WERI-Rb-1 (cell line): ENCODE measurements around the gene KLHL29.

Experiments used
- DNase-seq: peaks from one replicate; pipeline ENCODE4 v3.0.0-alpha.2; 2020
- H3K27ac ChIP-seq: fragments of 250-450 bp; sonication (Bioruptor Pico); 2 replicates; pipeline ENCODE4 v1.5.1; 2020; ENCODE audit warnings: mild to moderate bottlenecking, moderate library complexity
- H3K27me3 ChIP-seq: fragments of 250-450 bp; sonication (Bioruptor Pico); 2 replicates; pipeline ENCODE4 v1.5.1; 2021; ENCODE audit warnings: mild to moderate bottlenecking, low read depth, moderate library complexity; ENCODE audit not compliant: insufficient read depth, severe bottlenecking
- H3K36me3 ChIP-seq: fragments of 250-450 bp; sonication (Bioruptor Pico); 2 replicates; pipeline ENCODE4 v1.5.1; 2020; ENCODE audit warnings: mild to moderate bottlenecking, moderate library complexity
- H3K4me3 ChIP-seq: 2 replicates; pipeline ENCODE4 v1.5.1; 2011; ENCODE audit warnings: low read depth, mild to moderate bottlenecking, control low read depth, low read length
- H3K9me3 ChIP-seq: fragments of 250-450 bp; sonication (Bioruptor Pico); 2 replicates; pipeline ENCODE4 v1.5.1; 2021; ENCODE audit warnings: mild to moderate bottlenecking, moderate library complexity; ENCODE audit not compliant: severe bottlenecking
- TF ChIP-seq, protein P1 (sequence below): IDR thresholded peaks from 2 replicates; pipeline ENCODE4 v1.5.1; 2011; ENCODE audit warnings: low read depth, mild to moderate bottlenecking, control low read depth, inconsistent platforms, low read length

The KLHL29 gene

DNA sequence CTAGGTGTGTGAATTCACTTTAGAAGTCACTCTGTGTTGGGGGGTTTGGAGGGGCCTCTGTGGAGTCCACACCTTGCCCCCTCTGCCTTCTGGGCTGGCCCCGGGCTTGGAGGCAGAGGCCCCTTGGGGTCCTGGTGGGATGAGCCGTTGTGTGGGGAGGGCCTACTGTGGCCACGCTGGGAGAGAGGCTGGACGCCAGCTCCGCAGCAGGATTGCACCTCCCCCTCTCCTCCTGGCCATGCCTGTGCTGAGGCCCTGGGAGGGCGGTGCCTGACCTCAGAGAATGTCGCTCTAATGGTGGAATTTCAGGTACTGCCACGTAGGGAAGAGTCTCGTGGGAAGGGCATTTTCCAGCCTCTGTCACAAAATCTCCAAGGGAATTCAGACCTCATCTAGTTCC lies 304.9 kb downstream of the KLHL29 start:
- H3K27ac ChIP-seq: no peak overlapping the region
- no peaks in the 10 kb centered on the region for H3K27me3 ChIP-seq
- no peaks in the 10 kb centered on the region for H3K9me3 ChIP-seq
- H3K36me3 ChIP-seq: peaks cover 25% of the 10 kb centered on the region
- DNase-seq: no peak
- H3K4me3 ChIP-seq: no peak overlapping the region
- TF ChIP-seq, protein P1, sequence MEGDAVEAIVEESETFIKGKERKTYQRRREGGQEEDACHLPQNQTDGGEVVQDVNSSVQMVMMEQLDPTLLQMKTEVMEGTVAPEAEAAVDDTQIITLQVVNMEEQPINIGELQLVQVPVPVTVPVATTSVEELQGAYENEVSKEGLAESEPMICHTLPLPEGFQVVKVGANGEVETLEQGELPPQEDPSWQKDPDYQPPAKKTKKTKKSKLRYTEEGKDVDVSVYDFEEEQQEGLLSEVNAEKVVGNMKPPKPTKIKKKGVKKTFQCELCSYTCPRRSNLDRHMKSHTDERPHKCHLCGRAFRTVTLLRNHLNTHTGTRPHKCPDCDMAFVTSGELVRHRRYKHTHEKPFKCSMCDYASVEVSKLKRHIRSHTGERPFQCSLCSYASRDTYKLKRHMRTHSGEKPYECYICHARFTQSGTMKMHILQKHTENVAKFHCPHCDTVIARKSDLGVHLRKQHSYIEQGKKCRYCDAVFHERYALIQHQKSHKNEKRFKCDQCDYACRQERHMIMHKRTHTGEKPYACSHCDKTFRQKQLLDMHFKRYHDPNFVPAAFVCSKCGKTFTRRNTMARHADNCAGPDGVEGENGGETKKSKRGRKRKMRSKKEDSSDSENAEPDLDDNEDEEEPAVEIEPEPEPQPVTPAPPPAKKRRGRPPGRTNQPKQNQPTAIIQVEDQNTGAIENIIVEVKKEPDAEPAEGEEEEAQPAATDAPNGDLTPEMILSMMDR: no peak

GRCh38 chr2:23690421-23691105 lies 305.6 kb downstream of the KLHL29 start:
- Histone ChIP-seq H3K27me3 (no peaks in the 10 kb centered on the region), H3K27ac (no peak overlapping the region), H3K4me3 (no peak overlapping the region), H3K36me3 (peaks cover 30% of the 10 kb centered on the region), H3K9me3 (no peaks in the 10 kb centered on the region)
- no peak for DNase-seq
- TF ChIP-seq, protein P1: no peak

DNA sequence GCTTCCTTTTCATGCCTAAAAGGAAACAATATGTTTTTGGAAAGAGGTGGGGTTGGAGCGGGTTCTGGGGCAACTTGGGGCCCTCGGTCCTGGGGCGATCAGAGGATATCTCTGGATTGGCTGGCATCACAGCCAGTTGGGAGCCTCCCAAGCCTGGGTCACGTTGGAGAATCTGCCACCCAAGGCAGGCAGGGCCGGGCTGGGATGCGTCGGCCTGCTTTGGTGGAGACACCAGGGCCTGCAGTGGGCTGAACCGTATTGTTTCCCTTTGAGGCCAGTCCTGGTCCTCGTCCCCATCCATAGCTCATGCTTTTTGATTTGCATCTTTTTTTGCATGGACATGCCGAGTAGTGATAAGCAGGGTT lies 306.1 kb downstream of the KLHL29 start:
- no peak overlapping the region for H3K4me3 ChIP-seq
- H3K36me3 ChIP-seq: peaks cover 35% of the 10 kb centered on the region
- H3K9me3 ChIP-seq: no peaks in the 10 kb centered on the region
- TF ChIP-seq, protein P1: no peak
- H3K27ac ChIP-seq: no peak overlapping the region
- DNase-seq: no peak
- H3K27me3 ChIP-seq: no peaks in the 10 kb centered on the region

DNA sequence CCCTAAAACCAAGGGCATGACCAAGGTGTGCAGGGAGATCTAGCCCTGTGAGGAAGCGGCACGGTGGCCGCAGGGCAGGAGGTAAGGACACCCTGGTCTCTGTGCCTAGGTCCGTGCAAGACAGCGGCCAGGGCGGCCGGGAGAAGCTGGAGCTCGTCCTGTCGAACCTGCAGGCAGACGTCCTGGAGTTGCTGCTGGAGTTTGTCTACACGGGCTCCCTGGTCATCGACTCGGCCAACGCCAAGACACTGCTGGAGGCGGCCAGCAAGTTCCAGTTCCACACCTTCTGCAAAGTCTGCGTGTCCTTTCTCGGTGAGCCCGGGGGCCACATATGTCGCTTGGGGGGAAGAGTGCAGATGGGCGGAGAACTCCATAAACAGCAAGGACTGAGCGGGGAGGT lies 306.6 kb downstream of the KLHL29 start:
- TF ChIP-seq, protein P1: no peak

DNA sequence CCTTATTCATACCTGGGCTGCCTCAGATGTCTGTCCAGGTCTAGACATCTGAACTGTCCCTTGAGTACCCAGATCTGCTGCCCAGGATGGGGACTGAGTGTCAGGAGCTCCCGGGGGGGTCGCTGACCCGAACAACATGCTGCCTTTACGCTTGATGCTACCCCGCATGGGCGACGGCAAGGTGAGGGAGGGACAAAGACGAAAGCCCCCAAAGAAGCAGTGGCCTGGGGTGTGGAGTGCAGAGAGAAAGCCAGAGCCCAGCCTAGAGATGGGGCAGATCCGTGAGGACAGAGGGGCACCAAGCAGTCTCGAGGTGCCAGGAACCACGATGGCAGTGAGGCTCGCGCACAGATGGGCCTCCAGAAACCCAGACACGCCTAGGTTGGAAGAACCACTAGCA lies 307.3 kb downstream of the KLHL29 start:
- Histone ChIP-seq H3K9me3 (no peaks in the 10 kb centered on the region), H3K4me3 (no peak overlapping the region), H3K36me3 (peaks cover 43% of the 10 kb centered on the region), H3K27ac (no peak overlapping the region), H3K27me3 (no peaks in the 10 kb centered on the region)
- TF ChIP-seq, protein P1: no peak
- no peak for DNase-seq

More for the DNA sequence above, 306.6 kb downstream of the KLHL29 start:
- Histone ChIP-seq H3K27ac (no peak overlapping the region), H3K27me3 (no peaks in the 10 kb centered on the region), H3K36me3 (peaks cover 40% of the 10 kb centered on the region), H3K4me3 (no peak overlapping the region), H3K9me3 (no peaks in the 10 kb centered on the region)
- no peak for DNase-seq
